HEK293 (cell line): ENCODE measurements around the gene MERTK.

ENCODE experiments used
- BCL11A ChIP-seq: fragments of 450-650 bp; formaldehyde crosslinking; IDR thresholded peaks from 2 replicates; pipeline ENCODE4 v1.5.1; 2016; ENCODE audit warnings: low read depth, missing biosample characterization, missing genetic modification characterization
- KLF1 ChIP-seq: fragments of 450-650 bp; formaldehyde crosslinking; IDR thresholded peaks from 2 replicates; pipeline ENCODE4 v1.5.1; 2016; ENCODE audit warnings: missing biosample characterization, missing genetic modification characterization
- PRDM10 ChIP-seq: fragments of 450-650 bp; formaldehyde crosslinking; IDR thresholded peaks from 2 replicates; pipeline ENCODE4 v1.5.1; 2016; ENCODE audit warnings: missing biosample characterization, missing genetic modification characterization
- PRDM4 ChIP-seq: fragments of 450-650 bp; formaldehyde crosslinking; IDR thresholded peaks from 2 replicates; pipeline ENCODE4 v1.5.1; 2017; ENCODE audit warnings: missing biosample characterization, missing genetic modification characterization
- TSHZ1 ChIP-seq: fragments of 450-650 bp; formaldehyde crosslinking; IDR thresholded peaks from 2 replicates; pipeline ENCODE4 v1.5.1; 2016; ENCODE audit warnings: missing biosample characterization, missing genetic modification characterization, borderline replicate concordance
- ZBTB48 ChIP-seq: fragments of 450-650 bp; formaldehyde crosslinking; IDR thresholded peaks from 2 replicates; pipeline ENCODE4 v1.5.1; 2016; ENCODE audit warnings: missing biosample characterization, missing genetic modification characterization
- ZFP69B ChIP-seq: fragments of 450-650 bp; formaldehyde crosslinking; IDR thresholded peaks from 2 replicates; pipeline ENCODE4 v1.5.1; 2016; ENCODE audit warnings: missing biosample characterization, missing genetic modification characterization
- ZNF112 ChIP-seq: fragments of 450-650 bp; formaldehyde crosslinking; IDR thresholded peaks from 2 replicates; pipeline ENCODE4 v1.5.0; 2017; ENCODE audit warnings: missing biosample characterization, missing genetic modification characterization
- ZNF16 ChIP-seq: fragments of 450-650 bp; formaldehyde crosslinking; IDR thresholded peaks from 2 replicates; pipeline ENCODE4 v1.5.1; 2016; ENCODE audit warnings: low read depth, missing biosample characterization, missing genetic modification characterization
- ZNF184 ChIP-seq: fragments of 450-650 bp; IDR thresholded peaks from 2 replicates; pipeline ENCODE4 v1.5.1; 2018; ENCODE audit warnings: missing biosample characterization, mild to moderate bottlenecking, missing genetic modification characterization
- ZNF223 ChIP-seq: fragments of 450-650 bp; formaldehyde crosslinking; IDR thresholded peaks from 2 replicates; pipeline ENCODE4 v1.5.1; 2016; ENCODE audit warnings: missing biosample characterization, missing genetic modification characterization
- ZNF292 ChIP-seq: fragments of 450-650 bp; formaldehyde crosslinking; IDR thresholded peaks from 2 replicates; pipeline ENCODE4 v1.5.1; 2016; ENCODE audit warnings: low read depth, missing biosample characterization, missing genetic modification characterization, borderline replicate concordance
- ZNF335 ChIP-seq: fragments of 450-650 bp; formaldehyde crosslinking; conservative IDR thresholded peaks from 2 replicates; pipeline ENCODE4 v1.5.1; 2016; ENCODE audit warnings: missing biosample characterization, missing genetic modification characterization
- ZNF366 ChIP-seq: fragments of 450-650 bp; formaldehyde crosslinking; conservative IDR thresholded peaks from 2 replicates; pipeline ENCODE4 v1.5.1; 2016; ENCODE audit warnings: missing biosample characterization, missing genetic modification characterization
- ZNF391 ChIP-seq: fragments of 450-650 bp; formaldehyde crosslinking; IDR thresholded peaks from 2 replicates; pipeline ENCODE4 v1.5.1; 2016; ENCODE audit warnings: low read depth, missing biosample characterization, missing genetic modification characterization, borderline replicate concordance
- ZNF433 ChIP-seq: fragments of 450-650 bp; formaldehyde crosslinking; IDR thresholded peaks from 2 replicates; pipeline ENCODE4 v1.5.1; 2016; ENCODE audit warnings: missing biosample characterization, missing genetic modification characterization, low read depth
- ZNF654 ChIP-seq: fragments of 450-650 bp; formaldehyde crosslinking; IDR thresholded peaks from 2 replicates; pipeline ENCODE4 v1.5.1; 2016; ENCODE audit warnings: low read depth, missing biosample characterization, missing genetic modification characterization
- ZNF677 ChIP-seq: fragments of 450-650 bp; IDR thresholded peaks from 2 replicates; pipeline ENCODE4 v1.5.0; 2018; ENCODE audit warnings: missing biosample characterization, mild to moderate bottlenecking, missing genetic modification characterization, moderate library complexity
- ZNF792 ChIP-seq: fragments of 450-650 bp; formaldehyde crosslinking; IDR thresholded peaks from 2 replicates; pipeline ENCODE4 v1.5.1; 2016; ENCODE audit warnings: missing biosample characterization, missing genetic modification characterization
- ZXDB ChIP-seq: fragments of 450-650 bp; formaldehyde crosslinking; IDR thresholded peaks from 2 replicates; pipeline ENCODE4 v1.5.1; 2016; ENCODE audit warnings: missing biosample characterization, missing genetic modification characterization
- TF ChIP-seq, protein P1 (sequence below): fragments of 450-650 bp; formaldehyde crosslinking; IDR thresholded peaks from 2 replicates; pipeline ENCODE4 v1.5.1; 2017; ENCODE audit warnings: missing biosample characterization, missing genetic modification characterization
- TF ChIP-seq, protein P2 (sequence below): fragments of 450-650 bp; IDR thresholded peaks from 2 replicates; pipeline ENCODE4 v1.5.1; 2018; ENCODE audit warnings: missing biosample characterization, missing genetic modification characterization

The MERTK gene

DNA sequence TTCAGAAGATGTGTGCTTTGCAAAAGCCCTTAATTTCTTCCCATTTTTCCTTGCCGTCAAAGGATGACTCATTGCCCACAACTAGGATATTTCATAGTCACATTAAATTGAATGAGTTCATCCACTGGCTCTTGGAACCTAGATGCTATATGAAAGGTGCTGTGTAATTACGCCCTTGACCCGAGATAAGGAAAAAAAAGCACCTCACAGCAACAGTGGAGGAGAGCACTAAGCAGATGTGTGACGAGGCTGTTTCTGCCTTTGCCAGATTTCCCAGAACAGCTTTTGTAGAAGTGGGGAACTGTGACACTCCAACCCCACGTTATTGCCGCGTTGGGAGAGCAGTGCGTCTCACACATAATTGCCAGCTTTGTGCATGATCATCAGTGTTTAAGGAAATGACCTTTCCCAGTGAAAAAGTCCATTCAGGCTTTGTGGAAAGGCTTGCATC lies 123.4 kb downstream of the MERTK start (continued):
- peak; percentile 19; the same call in 1 of the 2 replicates for TF ChIP-seq PRDM10
- no peak for TF ChIP-seq ZNF112
- TF ChIP-seq KLF1 (tag by site-specific recombination) = no peak
- peak; percentile 60; the same call in 1 of the 2 replicates for TF ChIP-seq BCL11A (tag by site-specific recombination)
- TF ChIP-seq ZNF391 (tag by site-specific recombination) = no peak
- TF ChIP-seq ZNF677 (tag by site-specific recombination) = no peak
- TF ChIP-seq, protein P1, sequence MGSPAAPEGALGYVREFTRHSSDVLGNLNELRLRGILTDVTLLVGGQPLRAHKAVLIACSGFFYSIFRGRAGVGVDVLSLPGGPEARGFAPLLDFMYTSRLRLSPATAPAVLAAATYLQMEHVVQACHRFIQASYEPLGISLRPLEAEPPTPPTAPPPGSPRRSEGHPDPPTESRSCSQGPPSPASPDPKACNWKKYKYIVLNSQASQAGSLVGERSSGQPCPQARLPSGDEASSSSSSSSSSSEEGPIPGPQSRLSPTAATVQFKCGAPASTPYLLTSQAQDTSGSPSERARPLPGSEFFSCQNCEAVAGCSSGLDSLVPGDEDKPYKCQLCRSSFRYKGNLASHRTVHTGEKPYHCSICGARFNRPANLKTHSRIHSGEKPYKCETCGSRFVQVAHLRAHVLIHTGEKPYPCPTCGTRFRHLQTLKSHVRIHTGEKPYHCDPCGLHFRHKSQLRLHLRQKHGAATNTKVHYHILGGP (tag by site-specific recombination) = no peak
- TF ChIP-seq ZNF366 = peak; percentile 37; the same call in 1 of the 2 replicates
- peak; percentile 43; the same call in 1 of the 2 replicates for TF ChIP-seq TSHZ1 (tag by site-specific recombination)
- TF ChIP-seq ZNF433 (tag by site-specific recombination) = no peak
- TF ChIP-seq ZNF335 (tag by site-specific recombination) = peak; percentile 62
- 0 out of 2 replicates have a peak, but pooled peaks have one; percentile 40 for TF ChIP-seq ZNF184
- no peak for TF ChIP-seq ZNF16
- no peak for TF ChIP-seq ZNF292
- TF ChIP-seq ZNF792 (tag by site-specific recombination) = no peak
- TF ChIP-seq, protein P2, sequence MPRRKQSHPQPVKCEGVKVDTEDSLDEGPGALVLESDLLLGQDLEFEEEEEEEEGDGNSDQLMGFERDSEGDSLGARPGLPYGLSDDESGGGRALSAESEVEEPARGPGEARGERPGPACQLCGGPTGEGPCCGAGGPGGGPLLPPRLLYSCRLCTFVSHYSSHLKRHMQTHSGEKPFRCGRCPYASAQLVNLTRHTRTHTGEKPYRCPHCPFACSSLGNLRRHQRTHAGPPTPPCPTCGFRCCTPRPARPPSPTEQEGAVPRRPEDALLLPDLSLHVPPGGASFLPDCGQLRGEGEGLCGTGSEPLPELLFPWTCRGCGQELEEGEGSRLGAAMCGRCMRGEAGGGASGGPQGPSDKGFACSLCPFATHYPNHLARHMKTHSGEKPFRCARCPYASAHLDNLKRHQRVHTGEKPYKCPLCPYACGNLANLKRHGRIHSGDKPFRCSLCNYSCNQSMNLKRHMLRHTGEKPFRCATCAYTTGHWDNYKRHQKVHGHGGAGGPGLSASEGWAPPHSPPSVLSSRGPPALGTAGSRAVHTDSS = no peak
- TF ChIP-seq ZFP69B (tag by site-specific recombination) = peak; percentile 24; the same call in 1 of the 2 replicates
- no peak for TF ChIP-seq ZNF223 (tag by site-specific recombination)
- no peak for TF ChIP-seq ZNF654 (tag by site-specific recombination)
- no peak for TF ChIP-seq PRDM4 (tag by site-specific recombination)
- TF ChIP-seq ZBTB48 (tag by site-specific recombination) = no peak
- TF ChIP-seq ZXDB (tag by site-specific recombination) = peak; percentile 35; the same call in 1 of the 2 replicates
- TF ChIP-seq, all 188 proteins: peak for 23
